ENCODE measurements around the gene FCGR1A. TPM values are rescaled to one million over a fixed set of nuclear protein-coding genes. Genes with fewer than 3 reads are reported as not detected.
"Not testable (repeated sequence)": the region's sequence is repeated elsewhere in the genome, so short reads cannot be mapped to it uniquely, and the experiment has no call there.

FCGR1A gene
- total RNA-seq, 1 donor from 2014 or later = 1.4 TPM

- intact Hi-C loops (cut with DNase I) = not testable (repeated sequence)
- peak; percentile 82 for ATAC-seq
- peak; percentile 52 for DNase-seq (ENCODE audit: missing footprints)
Measured at GRCh38 chr1:149812893-149813801, 30.7 kb downstream of the FCGR1A start.

GRCh38 chr1:149820387-149820786 lies 37.9 kb downstream of the FCGR1A start:
- DNase-seq (ENCODE audit: missing footprints); intact Hi-C loops (cut with DNase I); ATAC-seq: not testable (repeated sequence)

- intact Hi-C loops (cut with DNase I); DNase-seq (ENCODE audit: missing footprints): not testable (repeated sequence)
- ATAC-seq = peak; percentile 17
Measured at GRCh38 chr1:149826555-149826954, 44.1 kb downstream of the FCGR1A start.

- peak; percentile 53 for ATAC-seq
- intact Hi-C loops (cut with DNase I); DNase-seq (ENCODE audit: missing footprints): not testable (repeated sequence)
Measured at GRCh38 chr1:149831764-149832315, 49.3 kb downstream of the FCGR1A start.

GRCh38 chr1:149832316-149833126 lies 50.0 kb downstream of the FCGR1A start:
- DNase-seq (ENCODE audit: missing footprints); intact Hi-C loops (cut with DNase I): not testable (repeated sequence)
- peak; percentile 92 for ATAC-seq

- ATAC-seq; DNase-seq (ENCODE audit: missing footprints); intact Hi-C loops (cut with DNase I): not testable (repeated sequence)
Measured at GRCh38 chr1:149833144-149833543, 50.6 kb downstream of the FCGR1A start.

- DNase-seq (ENCODE audit: missing footprints); intact Hi-C loops (cut with DNase I): not testable (repeated sequence)
- peak; percentile 68 for ATAC-seq
Measured at GRCh38 chr1:149841149-149841548, 58.7 kb downstream of the FCGR1A start.

Other genes starting within 250 kb of the FCGR1A start
- gene PPIAL4C, start 198.8 kb upstream of the FCGR1A start, total RNA-seq = not detected
- 15.3 TPM for gene BOLA1, start 116.9 kb downstream of the FCGR1A start, total RNA-seq
- 0.51 TPM for gene SV2A, start 135.2 kb downstream of the FCGR1A start, total RNA-seq
- gene SF3B4, start 145.1 kb downstream of the FCGR1A start, total RNA-seq = 24.8 TPM
- 3.5 TPM for gene MTMR11, start 154.2 kb downstream of the FCGR1A start, total RNA-seq
- gene OTUD7B, start 228.0 kb downstream of the FCGR1A start, total RNA-seq = 24.5 TPM

All from Right ventricle myocardium inferior (tissue), 1 donor.